HG03159 (cell line): Measurements from ENCODE around the gene COMMD6.
"Not testable (repeated sequence)": the region's sequence is repeated elsewhere in the genome, so short reads cannot be mapped to it uniquely, and the experiment has no call there.

Source experiments
- ATAC-seq: cut with Tn5 transposase; IDR thresholded peaks from one replicate; pipeline ENCODE4 v1.9.1; 2021; ENCODE audit warnings: mild to moderate bottlenecking, moderate library complexity; ENCODE audit not compliant: unreplicated experiment

The COMMD6 gene

GRCh38 chr13:75537401-75538365 is at the start of gene COMMD6:
Gene COMMD6, minus strand, starts transcription at chr13:75537841. Its CDS starts 36 bp downstream, at chr13:75537805.
- ATAC-seq: peak; percentile 98

DNA sequence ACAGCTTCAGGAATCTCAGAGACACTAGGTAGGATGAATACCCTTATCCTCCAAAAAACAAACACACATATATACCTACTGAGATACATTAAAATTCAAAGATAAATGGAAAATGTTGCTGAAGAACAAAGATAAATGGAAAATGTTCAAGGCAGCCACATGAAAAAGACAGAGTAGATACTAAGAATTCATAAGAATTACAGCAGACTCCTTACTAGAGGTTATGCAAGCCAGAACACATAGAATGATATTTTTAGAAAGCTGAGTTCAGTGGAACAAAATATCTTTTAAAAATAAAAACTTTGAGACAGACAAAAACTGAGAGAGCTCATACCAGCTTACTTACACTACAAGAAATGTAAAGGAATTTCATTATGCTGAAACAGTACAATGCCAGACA is 47.5 kb upstream of the COMMD6 start:
- ATAC-seq: no peak

- no peak for ATAC-seq
These were observed 45.5 kb upstream of the COMMD6 start for GRCh38 chr13:75583091-75583490.

DNA sequence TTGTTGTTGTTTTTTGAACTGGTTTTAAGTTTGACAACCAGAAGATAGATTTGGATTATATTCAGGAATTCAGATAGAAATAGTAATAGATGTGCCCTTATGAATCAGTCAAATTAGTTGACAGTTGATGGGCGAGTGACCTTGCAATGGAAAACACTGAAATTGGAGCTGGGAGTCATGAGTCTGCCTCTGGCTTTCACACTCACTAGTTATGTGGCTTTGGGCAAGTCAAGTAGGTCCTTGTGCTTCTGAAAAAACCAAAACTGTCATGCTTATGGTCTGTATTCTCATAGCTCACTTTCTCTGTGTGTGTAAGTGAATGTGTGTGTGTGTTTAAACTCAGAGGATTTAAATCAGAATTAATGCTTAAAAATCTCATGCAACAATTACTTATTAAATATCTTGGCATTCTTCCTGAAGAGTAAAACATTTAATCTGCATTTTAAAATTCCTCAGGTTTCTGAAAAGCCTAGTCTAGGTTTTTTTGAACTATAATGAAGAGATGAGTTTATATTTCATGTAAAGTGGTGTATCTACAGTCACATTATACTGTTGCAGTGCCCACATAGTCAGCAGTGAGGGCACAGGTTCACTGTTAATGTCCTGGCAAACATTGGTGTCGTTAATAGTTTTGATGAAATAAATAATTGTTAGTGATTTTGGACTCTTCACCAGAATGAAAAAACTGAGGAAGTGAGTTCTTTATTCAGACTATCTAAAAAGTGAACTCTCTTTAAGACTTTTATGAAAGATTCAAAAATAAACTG is 44.4 kb upstream of the COMMD6 start:
- ATAC-seq: no peak

- no peak for ATAC-seq
These were observed 41.9 kb upstream of the COMMD6 start for GRCh38 chr13:75579529-75579928.

DNA sequence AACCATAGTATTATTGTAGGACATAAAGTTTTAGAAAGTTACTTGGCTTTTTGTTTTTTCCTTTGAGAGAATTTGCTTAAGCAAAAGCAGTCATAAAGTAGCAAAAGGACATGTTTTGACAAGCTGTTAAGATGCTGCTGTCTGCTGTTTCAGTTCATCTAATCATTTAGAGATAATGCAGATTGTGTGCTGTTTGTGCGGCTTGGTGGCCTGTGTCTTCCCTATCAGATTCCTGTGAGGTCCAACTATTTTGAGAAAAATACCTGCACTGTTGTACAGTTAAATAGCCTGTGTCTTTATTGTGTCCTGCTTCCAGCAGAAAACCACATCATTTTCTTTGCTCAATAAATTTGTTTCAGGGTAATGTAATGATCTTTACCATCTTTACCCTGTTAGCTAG is 31.9 kb upstream of the COMMD6 start:
- no peak for ATAC-seq

DNA sequence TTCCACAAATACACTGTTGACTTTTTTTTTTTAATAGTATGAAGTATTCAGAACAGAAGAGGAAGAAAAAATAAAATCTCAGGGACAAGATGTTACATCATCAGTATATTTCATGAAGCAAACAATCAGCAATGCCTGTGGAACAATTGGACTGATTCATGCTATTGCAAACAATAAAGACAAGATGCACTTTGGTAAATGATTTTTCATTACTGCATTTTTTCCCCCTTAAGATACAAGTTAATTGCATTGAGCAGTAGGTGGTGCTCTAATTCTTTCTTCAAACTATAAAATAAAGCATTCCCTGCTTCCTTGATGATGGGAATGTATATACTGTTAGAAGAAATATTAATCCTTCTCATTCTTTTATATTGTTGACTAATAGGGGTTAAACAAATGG is 29.0 kb upstream of the COMMD6 start:
- ATAC-seq: no peak

DNA sequence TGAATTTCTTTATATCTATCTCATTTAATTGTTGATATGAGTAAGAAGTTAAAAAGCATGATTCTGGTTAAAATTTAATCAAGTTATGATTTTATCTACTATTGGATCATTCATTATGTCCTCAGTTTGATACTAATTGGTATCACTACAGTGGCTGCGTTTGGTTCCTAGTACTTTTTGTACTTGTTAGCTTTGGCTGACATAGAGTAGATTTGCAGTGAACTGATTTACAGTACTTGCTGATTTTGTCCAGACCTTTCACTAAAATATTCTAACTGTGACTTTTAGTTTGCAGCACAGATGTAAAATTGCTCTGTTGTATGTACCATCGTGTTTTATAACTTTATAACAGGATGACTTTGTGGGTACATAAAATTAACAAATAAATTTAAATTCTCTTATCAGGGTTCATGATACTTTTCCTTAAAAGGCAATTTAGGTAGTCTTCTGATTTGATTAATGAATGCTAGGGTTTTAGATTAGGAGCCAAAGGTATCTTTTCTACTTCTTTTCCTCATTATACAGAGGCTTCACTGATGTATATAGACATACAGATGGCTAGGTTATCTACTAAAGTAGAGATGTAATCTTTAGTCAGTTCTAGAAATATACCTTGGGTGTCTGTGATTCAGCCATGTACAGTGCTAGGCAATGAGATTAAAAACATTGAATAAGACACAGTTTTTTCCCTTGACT is 20.7 kb upstream of the COMMD6 start:
- no peak for ATAC-seq

- ATAC-seq: no peak
These were observed 19.3 kb upstream of the COMMD6 start for GRCh38 chr13:75556961-75557360.

GRCh38 chr13:75555836-75556235 is 18.2 kb upstream of the COMMD6 start:
- ATAC-seq: no peak

- ATAC-seq: no peak
These were observed 17.3 kb upstream of the COMMD6 start for GRCh38 chr13:75554981-75555380.

- ATAC-seq: no peak
These were observed 16.8 kb upstream of the COMMD6 start for GRCh38 chr13:75554464-75554863.

- ATAC-seq: peak; percentile 6
These were observed 12.5 kb upstream of the COMMD6 start for GRCh38 chr13:75550159-75550567.

GRCh38 chr13:75549262-75550158 is 11.9 kb upstream of the COMMD6 start, which contains the start of gene UCHL3:
Gene UCHL3, plus strand, starts transcription at chr13:75549791. Its CDS starts 30 bp downstream, at chr13:75549821.
- ATAC-seq: peak; percentile 98

- ATAC-seq: no peak
These were observed 10.3 kb upstream of the COMMD6 start for GRCh38 chr13:75547917-75548316.

- ATAC-seq: not testable (repeated sequence)
These were observed 7.7 kb upstream of the COMMD6 start for GRCh38 chr13:75545386-75545785.

DNA sequence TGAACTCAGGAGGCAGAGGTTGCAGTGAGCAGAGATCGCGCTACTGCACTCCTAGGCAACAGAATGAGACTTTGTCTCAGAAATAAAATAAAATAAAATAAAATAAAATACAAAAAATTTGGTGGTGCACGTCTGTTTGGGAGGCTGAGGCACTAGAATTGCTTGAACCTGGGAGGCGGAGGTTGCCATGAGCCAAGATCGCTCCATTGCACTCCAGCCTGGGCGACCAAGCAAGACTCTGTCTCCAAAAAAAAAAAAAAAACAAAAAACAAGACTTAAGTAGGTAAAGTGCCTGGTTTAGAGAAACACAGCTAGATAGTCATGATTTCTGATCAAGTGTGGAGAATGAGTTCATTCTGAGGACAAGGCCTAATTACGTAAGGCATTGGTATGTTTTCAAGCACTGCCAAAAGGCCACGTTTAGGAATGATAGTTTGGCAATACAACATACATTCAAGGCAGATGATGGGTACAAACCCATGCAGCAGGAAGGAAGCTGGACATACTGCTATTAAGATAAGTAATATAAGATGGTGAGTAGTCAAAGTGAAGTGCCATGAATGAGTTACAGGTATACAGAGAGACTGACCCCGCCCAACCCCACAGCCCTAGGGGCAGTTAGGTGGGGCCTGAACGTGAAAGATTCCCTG is 7.2 kb upstream of the COMMD6 start:
- ATAC-seq: no peak

DNA sequence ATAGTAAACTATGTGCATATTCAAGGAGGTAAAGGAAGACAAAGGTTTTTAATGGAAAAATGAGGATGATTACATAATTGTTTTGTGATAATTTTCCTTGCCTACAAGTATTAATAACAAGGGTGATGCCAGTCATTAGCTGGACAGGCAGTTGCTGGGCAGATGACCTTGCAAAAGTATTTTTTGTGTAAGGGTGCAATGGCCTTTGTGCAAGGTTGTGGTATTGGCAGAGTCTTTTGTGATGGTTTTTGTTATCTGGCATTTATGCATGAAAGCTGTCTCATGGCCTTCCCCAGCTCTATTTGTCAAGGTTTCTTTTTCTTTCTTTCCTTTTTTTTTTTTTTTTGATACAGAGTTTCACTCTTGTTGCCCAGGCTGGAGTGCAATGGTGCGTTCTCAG is 4.3 kb upstream of the COMMD6 start:
- no peak for ATAC-seq

GRCh38 chr13:75541287-75541686 is 3.6 kb upstream of the COMMD6 start:
- no peak for ATAC-seq

- no peak for ATAC-seq
These were observed 3.8 kb downstream of the COMMD6 start for GRCh38 chr13:75533861-75534260.
